ENCODE data around the gene SPDYE2.
"Not testable (repeated sequence)": the region's sequence is repeated elsewhere in the genome, so short reads cannot be mapped to it uniquely, and the experiment has no call there.

- not testable (repeated sequence) for TF ChIP-seq EZH2phosphoT487 (IDR thresholded peaks at IDR 0.05; ENCODE audit: borderline replicate concordance, low read depth); TCF12 (IDR thresholded peaks at IDR 0.05); EP300 (IDR thresholded peaks at IDR 0.05; ENCODE audit: borderline replicate concordance in 1 of 2, low read depth in 1 of 2, low read length in 1 of 2); GATA2 (CRISPR knock-in tag; IDR thresholded peaks at IDR 0.05); TAF1 (IDR thresholded peaks at IDR 0.05; ENCODE audit: borderline replicate concordance, low read depth, low read length); POLR2AphosphoS5 (IDR thresholded peaks at IDR 0.05; ENCODE audit: low read depth, low read length); YY1 (IDR thresholded peaks at IDR 0.05; ENCODE audit: low read depth); PBX3 (IDR thresholded peaks at IDR 0.05)
- TF ChIP-seq, protein P1, sequence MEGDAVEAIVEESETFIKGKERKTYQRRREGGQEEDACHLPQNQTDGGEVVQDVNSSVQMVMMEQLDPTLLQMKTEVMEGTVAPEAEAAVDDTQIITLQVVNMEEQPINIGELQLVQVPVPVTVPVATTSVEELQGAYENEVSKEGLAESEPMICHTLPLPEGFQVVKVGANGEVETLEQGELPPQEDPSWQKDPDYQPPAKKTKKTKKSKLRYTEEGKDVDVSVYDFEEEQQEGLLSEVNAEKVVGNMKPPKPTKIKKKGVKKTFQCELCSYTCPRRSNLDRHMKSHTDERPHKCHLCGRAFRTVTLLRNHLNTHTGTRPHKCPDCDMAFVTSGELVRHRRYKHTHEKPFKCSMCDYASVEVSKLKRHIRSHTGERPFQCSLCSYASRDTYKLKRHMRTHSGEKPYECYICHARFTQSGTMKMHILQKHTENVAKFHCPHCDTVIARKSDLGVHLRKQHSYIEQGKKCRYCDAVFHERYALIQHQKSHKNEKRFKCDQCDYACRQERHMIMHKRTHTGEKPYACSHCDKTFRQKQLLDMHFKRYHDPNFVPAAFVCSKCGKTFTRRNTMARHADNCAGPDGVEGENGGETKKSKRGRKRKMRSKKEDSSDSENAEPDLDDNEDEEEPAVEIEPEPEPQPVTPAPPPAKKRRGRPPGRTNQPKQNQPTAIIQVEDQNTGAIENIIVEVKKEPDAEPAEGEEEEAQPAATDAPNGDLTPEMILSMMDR (IDR thresholded peaks at IDR 0.05), result not testable (repeated sequence)
- TF ChIP-seq, protein P2, sequence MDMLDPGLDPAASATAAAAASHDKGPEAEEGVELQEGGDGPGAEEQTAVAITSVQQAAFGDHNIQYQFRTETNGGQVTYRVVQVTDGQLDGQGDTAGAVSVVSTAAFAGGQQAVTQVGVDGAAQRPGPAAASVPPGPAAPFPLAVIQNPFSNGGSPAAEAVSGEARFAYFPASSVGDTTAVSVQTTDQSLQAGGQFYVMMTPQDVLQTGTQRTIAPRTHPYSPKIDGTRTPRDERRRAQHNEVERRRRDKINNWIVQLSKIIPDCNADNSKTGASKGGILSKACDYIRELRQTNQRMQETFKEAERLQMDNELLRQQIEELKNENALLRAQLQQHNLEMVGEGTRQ (IDR thresholded peaks at IDR 0.05; ENCODE audit: borderline replicate concordance, low read depth, low read length), result not testable (repeated sequence)
Observed at GRCh38 chr7:102550808-102551422, at the start of gene SPDYE2.

All from SK-N-SH (cell line).